ENCODE data around the gene GPR160. TPM values are rescaled to one million over a fixed set of nuclear protein-coding genes. Genes with fewer than 3 reads are reported as not detected.

Gene GPR160
- total and polyA plus RNA-seq, 4 donors: 0.99 to 7.2 (median 1.7) TPM

DNA sequence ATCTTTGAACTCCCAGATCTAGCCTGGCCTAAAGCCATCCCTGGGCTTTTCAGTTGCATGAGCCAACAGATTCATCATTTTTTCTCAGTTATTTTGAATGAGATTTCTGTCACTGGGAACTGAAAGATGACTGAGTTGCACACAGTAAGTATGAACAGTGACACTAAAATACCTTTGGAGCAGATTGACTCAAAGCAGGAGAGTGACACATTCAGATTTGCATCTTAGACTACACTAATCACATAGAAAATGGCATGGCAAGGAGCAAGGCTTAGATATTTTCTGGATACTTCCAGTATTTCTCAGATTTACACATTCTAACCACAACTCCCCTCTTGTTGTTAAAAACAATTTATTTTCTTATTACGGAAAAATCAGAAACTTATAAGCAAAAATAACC is 38.4 kb upstream of the GPR160 start (continued):
- no peak for TF ChIP-seq NR2F2 (IDR thresholded peaks at IDR 0.05)

- 94% methylated on average over 2 of the region's 2 CpGs for WGBS
- DNase-seq (ENCODE audit: low spot score): no peak
- TF ChIP-seq NR2F2 (IDR thresholded peaks at IDR 0.05) (no peak), GABPA (IDR thresholded peaks at IDR 0.05 in 1 of 2, conservative IDR thresholded peaks at IDR 0.05 in 1 of 2) (no peak), ATF3 (IDR thresholded peaks at IDR 0.05) (no peak), EGR1 (IDR thresholded peaks at IDR 0.05; ENCODE audit: low read depth in 2 of 2) (no peak), FOXA2 (IDR thresholded peaks at IDR 0.05) (no peak), HNF4A (conservative IDR thresholded peaks at IDR 0.05) (no peak), HNF4G (IDR thresholded peaks at IDR 0.05) (no peak), CTCF (IDR thresholded peaks at IDR 0.05; ENCODE audit: low read depth, low read length, missing input control) (no peak), RAD21 (IDR thresholded peaks at IDR 0.05) (no peak), SP1 (IDR thresholded peaks at IDR 0.05) (no peak)
- TF ChIP-seq, protein P1, sequence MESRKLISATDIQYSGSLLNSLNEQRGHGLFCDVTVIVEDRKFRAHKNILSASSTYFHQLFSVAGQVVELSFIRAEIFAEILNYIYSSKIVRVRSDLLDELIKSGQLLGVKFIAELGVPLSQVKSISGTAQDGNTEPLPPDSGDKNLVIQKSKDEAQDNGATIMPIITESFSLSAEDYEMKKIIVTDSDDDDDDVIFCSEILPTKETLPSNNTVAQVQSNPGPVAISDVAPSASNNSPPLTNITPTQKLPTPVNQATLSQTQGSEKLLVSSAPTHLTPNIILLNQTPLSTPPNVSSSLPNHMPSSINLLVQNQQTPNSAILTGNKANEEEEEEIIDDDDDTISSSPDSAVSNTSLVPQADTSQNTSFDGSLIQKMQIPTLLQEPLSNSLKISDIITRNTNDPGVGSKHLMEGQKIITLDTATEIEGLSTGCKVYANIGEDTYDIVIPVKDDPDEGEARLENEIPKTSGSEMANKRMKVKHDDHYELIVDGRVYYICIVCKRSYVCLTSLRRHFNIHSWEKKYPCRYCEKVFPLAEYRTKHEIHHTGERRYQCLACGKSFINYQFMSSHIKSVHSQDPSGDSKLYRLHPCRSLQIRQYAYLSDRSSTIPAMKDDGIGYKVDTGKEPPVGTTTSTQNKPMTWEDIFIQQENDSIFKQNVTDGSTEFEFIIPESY (IDR thresholded peaks at IDR 0.05): no peak
- Histone ChIP-seq H3K9me3 (ENCODE audit: control insufficient read depth in 4 of 4, low read length in 3 of 4) (no peaks in the 10 kb centered on the region), H3K36me3 (ENCODE audit: control insufficient read depth in 4 of 4, insufficient read depth in 3 of 4, low read depth in 1 of 4, low read length in 3 of 4) (peaks cover 0 to 10% (median 4%) of the 10 kb centered on the region in 4 donors), H3K27me3 (ENCODE audit: control insufficient read depth in 4 of 4, insufficient read depth in 4 of 4, low read length in 3 of 4) (no peaks in the 10 kb centered on the region), H3K4me1 (ENCODE audit: control insufficient read depth in 4 of 4, insufficient read depth in 4 of 4, low read length in 3 of 4) (no peaks in the 10 kb centered on the region), H3K4me3 (ENCODE audit: low read depth in 1 of 3, low read length in 3 of 3) (no peak overlapping the region), H3K27ac (ENCODE audit: low read depth in 1 of 2, low read length in 2 of 2) (no peak overlapping the region), H3K9ac (ENCODE audit: low read depth in 1 of 2, low read length in 2 of 2) (no peak overlapping the region)
These were observed 37.7 kb upstream of the GPR160 start for GRCh38 chr3:170000051-170000450.

DNA sequence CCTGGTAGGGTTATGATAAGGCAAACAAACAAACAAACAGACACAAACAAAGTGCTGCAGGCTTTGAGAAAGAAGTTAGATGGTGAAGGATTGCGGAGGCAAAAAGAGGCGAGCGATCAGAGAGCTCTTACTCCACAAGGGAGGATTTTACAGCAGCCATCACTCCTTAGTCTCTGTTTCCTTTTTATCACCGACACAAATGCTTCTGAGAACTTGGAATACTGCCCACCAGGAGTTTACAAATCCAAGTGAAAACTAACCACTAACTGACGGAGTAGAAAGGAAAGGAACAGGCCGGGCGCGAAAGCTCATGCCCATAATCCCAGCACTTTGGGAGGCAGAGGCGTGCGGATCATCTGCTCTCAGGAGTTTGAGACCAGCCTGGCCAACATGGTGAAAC is 35.6 kb upstream of the GPR160 start:
- H3K9me3 ChIP-seq (ENCODE audit: control insufficient read depth in 4 of 4, low read length in 3 of 4): no peaks in the 10 kb centered on the region
- TF ChIP-seq FOXA1 (IDR thresholded peaks at IDR 0.05): no peak
- TF ChIP-seq, protein P1 (IDR thresholded peaks at IDR 0.05): no peak
- no peak for TF ChIP-seq RAD21 (IDR thresholded peaks at IDR 0.05)
- TF ChIP-seq ATF3 (IDR thresholded peaks at IDR 0.05): no peak
- TF ChIP-seq FOXA2 (IDR thresholded peaks at IDR 0.05): no peak
- TF ChIP-seq CTCF (IDR thresholded peaks at IDR 0.05; ENCODE audit: low read depth, low read length, missing input control): no peak
- no peak for TF ChIP-seq REST (IDR thresholded peaks at IDR 0.05)
- no peak for TF ChIP-seq GABPA (IDR thresholded peaks at IDR 0.05 in 1 of 2, conservative IDR thresholded peaks at IDR 0.05 in 1 of 2)
- TF ChIP-seq HNF4A (conservative IDR thresholded peaks at IDR 0.05): no peak
- WGBS: 79% methylated on average over 10 of the region's 10 CpGs
- no peak overlapping the region for H3K9ac ChIP-seq (ENCODE audit: low read depth in 1 of 2, low read length in 2 of 2)
- no peak overlapping the region for H3K4me3 ChIP-seq (ENCODE audit: low read depth in 1 of 3, low read length in 3 of 3)
- no peak overlapping the region for H3K27ac ChIP-seq (ENCODE audit: low read depth in 1 of 2, low read length in 2 of 2)
- H3K4me1 ChIP-seq (ENCODE audit: control insufficient read depth in 4 of 4, insufficient read depth in 4 of 4, low read length in 3 of 4): peaks cover 0 to 4% (median 0%) of the 10 kb centered on the region in 4 donors
- H3K27me3 ChIP-seq (ENCODE audit: control insufficient read depth in 4 of 4, insufficient read depth in 4 of 4, low read length in 3 of 4): no peaks in the 10 kb centered on the region
- H3K36me3 ChIP-seq (ENCODE audit: control insufficient read depth in 4 of 4, insufficient read depth in 3 of 4, low read depth in 1 of 4, low read length in 3 of 4): no peaks in the 10 kb centered on the region
- no peak for DNase-seq (ENCODE audit: low spot score)

Data from liver (tissue), 9 donors.